ENCODE measurements around the gene ZRANB3.
"Not testable (repeated sequence)": the region's sequence is repeated elsewhere in the genome, so short reads cannot be mapped to it uniquely, and the experiment has no call there.

ZRANB3 gene

GRCh38 chr2:135124924-135125886 lies 405.8 kb downstream of the ZRANB3 start:
- no peak for DNase-seq (ENCODE audit: low spot score)

- not testable (repeated sequence) for DNase-seq (ENCODE audit: low spot score)
Observed at GRCh38 chr2:135121658-135122039, 409.4 kb downstream of the ZRANB3 start.

GRCh38 chr2:135121016-135121657 lies 409.9 kb downstream of the ZRANB3 start:
- DNase-seq (ENCODE audit: low spot score): no peak

GRCh38 chr2:135119582-135119981 lies 411.4 kb downstream of the ZRANB3 start:
- DNase-seq (ENCODE audit: low spot score): no peak

GRCh38 chr2:135113322-135113721 lies 417.7 kb downstream of the ZRANB3 start:
- no peak for DNase-seq (ENCODE audit: low spot score)

- DNase-seq (ENCODE audit: low spot score): not testable (repeated sequence)
Observed at GRCh38 chr2:135105513-135106316, 425.3 kb downstream of the ZRANB3 start.

GRCh38 chr2:135103843-135104242 lies 427.2 kb downstream of the ZRANB3 start:
- no peak for DNase-seq (ENCODE audit: low spot score)

GRCh38 chr2:135099802-135100483 lies 431.1 kb downstream of the ZRANB3 start:
- no peak for DNase-seq (ENCODE audit: low spot score)

- no peak for DNase-seq (ENCODE audit: low spot score)
Observed at GRCh38 chr2:135097532-135098231, 433.3 kb downstream of the ZRANB3 start.

GRCh38 chr2:135096665-135097446 lies 434.2 kb downstream of the ZRANB3 start:
- no peak for DNase-seq (ENCODE audit: low spot score)

GRCh38 chr2:135095591-135095990 lies 435.4 kb downstream of the ZRANB3 start:
- no peak for DNase-seq (ENCODE audit: low spot score)

- DNase-seq (ENCODE audit: low spot score): no peak
Observed at GRCh38 chr2:135094508-135094907, 436.5 kb downstream of the ZRANB3 start.

- no peak for DNase-seq (ENCODE audit: low spot score)
Observed at GRCh38 chr2:135093670-135094330, 437.2 kb downstream of the ZRANB3 start.

GRCh38 chr2:135093193-135093592 lies 437.8 kb downstream of the ZRANB3 start:
- no peak for DNase-seq (ENCODE audit: low spot score)

GRCh38 chr2:135091681-135092080 lies 439.3 kb downstream of the ZRANB3 start:
- DNase-seq (ENCODE audit: low spot score): no peak

GRCh38 chr2:135089597-135089996 lies 441.4 kb downstream of the ZRANB3 start:
- not testable (repeated sequence) for DNase-seq (ENCODE audit: low spot score)
